ENCODE measurements around the gene BCL10. TPM values are rescaled to one million over a fixed set of nuclear protein-coding genes. Genes with fewer than 3 reads are reported as not detected.

The BCL10 gene
- polyA plus RNA-seq, 1 donor from 2014 or later = 17.3 TPM

- Histone ChIP-seq H4K20me1 (ENCODE audit: insufficient read depth) (no peaks in the 10 kb centered on the region), H3F3A (ENCODE audit: insufficient read depth, low read length, poor library complexity, severe bottlenecking) (no peaks in the 10 kb centered on the region), H3K9ac (ENCODE audit: low read length) (no peak overlapping the region), H3K4me3 (ENCODE audit: low read length) (no peak overlapping the region), H3K27me3 (ENCODE audit: insufficient read depth, low read depth, low read length) (no peaks in the 10 kb centered on the region), H3K27ac (ENCODE audit: low read length) (no peak overlapping the region), H3K36me3 (ENCODE audit: insufficient read depth, low read length) (no peaks in the 10 kb centered on the region), H3K9me3 (ENCODE audit: low read length) (no peaks in the 10 kb centered on the region), H3K9me2 (ENCODE audit: insufficient read depth, low read length) (no peaks in the 10 kb centered on the region), H3K4me2 (ENCODE audit: low read length) (no peak overlapping the region), H2AFZ (ENCODE audit: low read depth, low read length) (no peak overlapping the region), H3K79me2 (replicated peaks; ENCODE audit: insufficient read depth, low read length) (no peaks in the 10 kb centered on the region)
- TF ChIP-seq EZH2 (IDR thresholded peaks at IDR 0.05; ENCODE audit: borderline replicate concordance, insufficient read depth, low read length, poor library complexity, severe bottlenecking) = no peak
- TF ChIP-seq, protein P1, sequence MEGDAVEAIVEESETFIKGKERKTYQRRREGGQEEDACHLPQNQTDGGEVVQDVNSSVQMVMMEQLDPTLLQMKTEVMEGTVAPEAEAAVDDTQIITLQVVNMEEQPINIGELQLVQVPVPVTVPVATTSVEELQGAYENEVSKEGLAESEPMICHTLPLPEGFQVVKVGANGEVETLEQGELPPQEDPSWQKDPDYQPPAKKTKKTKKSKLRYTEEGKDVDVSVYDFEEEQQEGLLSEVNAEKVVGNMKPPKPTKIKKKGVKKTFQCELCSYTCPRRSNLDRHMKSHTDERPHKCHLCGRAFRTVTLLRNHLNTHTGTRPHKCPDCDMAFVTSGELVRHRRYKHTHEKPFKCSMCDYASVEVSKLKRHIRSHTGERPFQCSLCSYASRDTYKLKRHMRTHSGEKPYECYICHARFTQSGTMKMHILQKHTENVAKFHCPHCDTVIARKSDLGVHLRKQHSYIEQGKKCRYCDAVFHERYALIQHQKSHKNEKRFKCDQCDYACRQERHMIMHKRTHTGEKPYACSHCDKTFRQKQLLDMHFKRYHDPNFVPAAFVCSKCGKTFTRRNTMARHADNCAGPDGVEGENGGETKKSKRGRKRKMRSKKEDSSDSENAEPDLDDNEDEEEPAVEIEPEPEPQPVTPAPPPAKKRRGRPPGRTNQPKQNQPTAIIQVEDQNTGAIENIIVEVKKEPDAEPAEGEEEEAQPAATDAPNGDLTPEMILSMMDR (IDR thresholded peaks at IDR 0.05; ENCODE audit: poor library complexity, severe bottlenecking) = no peak
- no peak for TF ChIP-seq EP300 (conservative IDR thresholded peaks at IDR 0.05; ENCODE audit: poor library complexity, severe bottlenecking)
- no peak for TF ChIP-seq SMC3 (conservative IDR thresholded peaks at IDR 0.05; ENCODE audit: poor library complexity)
- no peak for TF ChIP-seq POLR2AphosphoS5 (IDR thresholded peaks at IDR 0.05)
- TF ChIP-seq REST (IDR thresholded peaks at IDR 0.05; ENCODE audit: borderline replicate concordance) = no peak
- TF ChIP-seq TAF1 (IDR thresholded peaks at IDR 0.05; ENCODE audit: low read depth) = no peak
- no peak for TF ChIP-seq MXI1 (conservative IDR thresholded peaks at IDR 0.05; ENCODE audit: poor library complexity, severe bottlenecking)
- no peak for TF ChIP-seq RAD21 (conservative IDR thresholded peaks at IDR 0.05)
Measured at GRCh38 chr1:85289848-85290335, 13.5 kb upstream of the BCL10 start.

DNA sequence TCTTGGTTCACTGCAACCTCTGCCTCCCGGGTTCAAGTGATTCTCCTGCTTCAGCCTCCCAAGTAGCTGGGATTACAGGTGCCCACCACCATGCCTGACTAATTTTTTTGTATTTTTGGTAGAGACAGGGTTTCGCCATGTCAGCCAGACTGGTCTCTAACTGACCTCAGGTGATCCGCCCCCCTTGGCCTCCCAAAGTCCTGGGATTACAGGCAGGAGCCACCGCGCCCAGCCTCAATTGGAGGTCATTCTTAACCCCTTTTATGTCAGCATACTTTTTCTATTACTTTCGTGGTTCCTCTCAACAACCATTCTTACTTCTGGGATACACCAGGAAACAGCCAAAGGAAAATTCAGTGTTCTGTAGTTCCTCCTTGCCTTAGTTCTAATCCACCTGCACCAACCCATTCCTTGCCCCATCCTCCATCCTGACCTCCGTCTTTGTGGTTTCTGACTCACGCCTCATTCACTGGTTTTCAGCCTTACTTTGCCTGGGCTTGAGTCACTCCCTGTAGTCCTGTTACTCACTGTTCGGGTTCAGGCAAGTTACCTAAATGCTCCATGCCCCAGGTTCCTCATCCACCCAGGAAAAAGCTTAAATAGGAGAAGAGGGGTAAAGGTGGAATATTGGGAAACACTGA, 12.9 kb upstream of the BCL10 start:
- Histone ChIP-seq H3K9me2 (ENCODE audit: insufficient read depth, low read length) (no peaks in the 10 kb centered on the region), H3K36me3 (ENCODE audit: insufficient read depth, low read length) (no peaks in the 10 kb centered on the region), H4K20me1 (ENCODE audit: insufficient read depth) (no peaks in the 10 kb centered on the region), H3K4me2 (ENCODE audit: low read length) (no peak overlapping the region), H2AFZ (ENCODE audit: low read depth, low read length) (no peak overlapping the region), H3K9me3 (ENCODE audit: low read length) (no peaks in the 10 kb centered on the region), H3K27ac (ENCODE audit: low read length) (no peak overlapping the region), H3K4me3 (ENCODE audit: low read length) (no peak overlapping the region), H3K79me2 (replicated peaks; ENCODE audit: insufficient read depth, low read length) (no peaks in the 10 kb centered on the region), H3K9ac (ENCODE audit: low read length) (no peak overlapping the region), H3K27me3 (ENCODE audit: insufficient read depth, low read depth, low read length) (no peaks in the 10 kb centered on the region), H3F3A (ENCODE audit: insufficient read depth, low read length, poor library complexity, severe bottlenecking) (no peaks in the 10 kb centered on the region)
- no peak for TF ChIP-seq TAF1 (IDR thresholded peaks at IDR 0.05; ENCODE audit: low read depth)
- TF ChIP-seq, protein P1 (IDR thresholded peaks at IDR 0.05; ENCODE audit: poor library complexity, severe bottlenecking) = no peak
- TF ChIP-seq EP300 (conservative IDR thresholded peaks at IDR 0.05; ENCODE audit: poor library complexity, severe bottlenecking) = no peak
- TF ChIP-seq SMC3 (conservative IDR thresholded peaks at IDR 0.05; ENCODE audit: poor library complexity) = no peak
- TF ChIP-seq EZH2 (IDR thresholded peaks at IDR 0.05; ENCODE audit: borderline replicate concordance, insufficient read depth, low read length, poor library complexity, severe bottlenecking) = no peak
- no peak for TF ChIP-seq REST (IDR thresholded peaks at IDR 0.05; ENCODE audit: borderline replicate concordance)
- TF ChIP-seq RAD21 (conservative IDR thresholded peaks at IDR 0.05) = no peak
- no peak for TF ChIP-seq MXI1 (conservative IDR thresholded peaks at IDR 0.05; ENCODE audit: poor library complexity, severe bottlenecking)
- no peak for TF ChIP-seq POLR2AphosphoS5 (IDR thresholded peaks at IDR 0.05)
